Astrocyte (in vitro differentiated cells and primary cell): ENCODE results near the gene CDC37L1. TPM values are rescaled to one million over a fixed set of nuclear protein-coding genes. Genes with fewer than 3 reads are reported as not detected.

Experiments
- DNase-seq: peaks from one replicate; pipeline ENCODE4 v3.0.0-alpha.2; 2010; ENCODE audit warnings: low read depth
- FAIRE-seq: peaks from 2 replicates; lab custom pipeline; 2011; peaks lifted over from hg19 to GRCh38; lab: Jason Lieb, UNC
- H2AFZ ChIP-seq: 2 replicates; pipeline ENCODE4 v1.6.0; 2012; ENCODE audit warnings: low read depth, low read length, inconsistent platforms
- H3K27ac ChIP-seq: 2 replicates; pipeline ENCODE4 v1.5.1; 2011; ENCODE audit warnings: low read depth, low read length, inconsistent platforms
- H3K27me3 ChIP-seq: 2 replicates; pipeline ENCODE4 v1.6.0; 2011; ENCODE audit warnings: low read length, inconsistent platforms; ENCODE audit not compliant: insufficient read depth
- H3K36me3 ChIP-seq: 2 replicates; pipeline ENCODE4 v1.5.1; 2011; ENCODE audit warnings: low read length, inconsistent platforms; ENCODE audit not compliant: insufficient read depth
- H3K4me1 ChIP-seq: 2 replicates; pipeline ENCODE4 v1.5.1; 2011; ENCODE audit warnings: low read length, inconsistent platforms; ENCODE audit not compliant: insufficient read depth
- H3K4me2 ChIP-seq: 2 replicates; pipeline ENCODE4 v1.6.0; 2012; ENCODE audit warnings: low read length, inconsistent platforms
- H3K4me3 ChIP-seq: 2 replicates; pipeline ENCODE4 v1.5.1; 2011; ENCODE audit warnings: low read depth, mild to moderate bottlenecking, low read length, inconsistent platforms; ENCODE audit not compliant: insufficient read depth
- H3K79me2 ChIP-seq: 2 replicates; pipeline ENCODE4 v1.6.0; 2012; ENCODE audit warnings: mild to moderate bottlenecking, low read length, inconsistent platforms; ENCODE audit not compliant: insufficient read depth
- H3K9ac ChIP-seq: 2 replicates; pipeline ENCODE4 v1.6.0; 2012; ENCODE audit warnings: mild to moderate bottlenecking, low read length, inconsistent platforms
- H3K9me3 ChIP-seq: 2 replicates; pipeline ENCODE4 v1.5.1; 2012; ENCODE audit warnings: low read depth, mild to moderate bottlenecking, low read length, inconsistent platforms; ENCODE audit not compliant: insufficient read depth
- H4K20me1 ChIP-seq: 2 replicates; pipeline ENCODE4 v1.6.0; 2012; ENCODE audit warnings: low read length, inconsistent platforms; ENCODE audit not compliant: insufficient read depth
- H3K27ac Mint-ChIP-seq: one replicate; pipeline ENCODE4 v1.8.0; 2021; ENCODE audit warnings: mild to moderate bottlenecking, mixed read lengths; ENCODE audit not compliant: unreplicated experiment
- H3K27me3 Mint-ChIP-seq: one replicate; pipeline ENCODE4 v1.8.0; 2021; ENCODE audit warnings: low read depth, mixed read lengths; ENCODE audit not compliant: unreplicated experiment
- H3K36me3 Mint-ChIP-seq: one replicate; pipeline ENCODE4 v1.8.0; 2021; ENCODE audit warnings: low read depth, mixed read lengths; ENCODE audit not compliant: unreplicated experiment
- H3K4me1 Mint-ChIP-seq: one replicate; pipeline ENCODE4 v1.8.0; 2021; ENCODE audit warnings: low read depth, mixed read lengths; ENCODE audit not compliant: unreplicated experiment
- H3K4me3 Mint-ChIP-seq: one replicate; pipeline ENCODE4 v1.8.0; 2021; ENCODE audit warnings: mild to moderate bottlenecking, moderate library complexity, mixed read lengths; ENCODE audit not compliant: unreplicated experiment
- H3K9me3 Mint-ChIP-seq: one replicate; pipeline ENCODE4 v1.8.0; 2021; ENCODE audit warnings: mild to moderate bottlenecking, mixed read lengths; ENCODE audit not compliant: unreplicated experiment
- CTCF ChIP-seq: IDR thresholded peaks from 2 replicates; pipeline ENCODE4 v1.5.1; 2011; ENCODE audit warnings: low read depth, mild to moderate bottlenecking, inconsistent platforms, low read length, moderate library complexity; ENCODE audit not compliant: insufficient read depth
- EZH2 ChIP-seq: IDR thresholded peaks from 2 replicates; pipeline ENCODE4 v1.6.1; 2012; ENCODE audit warnings: mild to moderate bottlenecking, low read length, inconsistent platforms; ENCODE audit not compliant: insufficient read depth
- total RNA-seq: library from RNA; stranded (reverse); gene quantifications from 2 replicates; pipeline ENCODE4 v1.2.1, GENCODE V29; 2021

Gene CDC37L1
- total RNA-seq, 1 donor from 2014 or later = 16.1 TPM

- TF ChIP-seq EZH2 (no peak), CTCF (no peak)
- H3K4me2 ChIP-seq = peak overlapping the region; percentile 94
- no peak for FAIRE-seq
- H3K4me3 ChIP-seq = peak overlapping the region; percentile 77
- peak overlapping the region; percentile 87 for H3K4me3 Mint-ChIP-seq
- peak overlapping the region; percentile 53 for H3K27ac ChIP-seq
- peaks cover 47% of the 10 kb centered on the region for H3K79me2 ChIP-seq
- H3K27me3 Mint-ChIP-seq = no peaks in the 10 kb centered on the region
- peak overlapping the region; percentile 89 for H2AFZ ChIP-seq
- H3K9me3 Mint-ChIP-seq = peaks cover 2% of the 10 kb centered on the region
- H4K20me1 ChIP-seq = peaks cover 9% of the 10 kb centered on the region
- DNase-seq = no peak
- no peaks in the 10 kb centered on the region for H3K36me3 ChIP-seq
- H3K27ac Mint-ChIP-seq = peak overlapping the region; percentile 90
- no peaks in the 10 kb centered on the region for H3K4me1 ChIP-seq
- peaks cover 3% of the 10 kb centered on the region for H3K36me3 Mint-ChIP-seq
- peak overlapping the region; percentile 86 for H3K9ac ChIP-seq
- H3K9me3 ChIP-seq = no peaks in the 10 kb centered on the region
- H3K4me1 Mint-ChIP-seq = peaks cover 18% of the 10 kb centered on the region
- H3K27me3 ChIP-seq = no peaks in the 10 kb centered on the region
Observed at GRCh38 chr9:4739587-4740387, 60.4 kb downstream of the CDC37L1 start.

- peak overlapping the region; percentile 53 for H3K27ac ChIP-seq
- no peaks in the 10 kb centered on the region for H3K27me3 Mint-ChIP-seq
- peak overlapping the region; percentile 90 for H3K27ac Mint-ChIP-seq
- no peaks in the 10 kb centered on the region for H3K4me1 ChIP-seq
- H3K4me1 Mint-ChIP-seq = peaks cover 18% of the 10 kb centered on the region
- H3K36me3 Mint-ChIP-seq = peaks cover 3% of the 10 kb centered on the region
- no peaks in the 10 kb centered on the region for H3K9me3 ChIP-seq
- no peaks in the 10 kb centered on the region for H3K27me3 ChIP-seq
- TF ChIP-seq EZH2 (no peak), CTCF (no peak)
- H3K4me2 ChIP-seq = peak overlapping the region; percentile 94
- peak overlapping the region; percentile 77 for H3K4me3 ChIP-seq
- FAIRE-seq (no peak), DNase-seq (no peak)
- H3K36me3 ChIP-seq = no peaks in the 10 kb centered on the region
- peaks cover 8% of the 10 kb centered on the region for H4K20me1 ChIP-seq
- H2AFZ ChIP-seq = peak overlapping the region; percentile 89
- peak overlapping the region; percentile 87 for H3K4me3 Mint-ChIP-seq
- H3K9ac ChIP-seq = peak overlapping the region; percentile 86
- H3K79me2 ChIP-seq = peaks cover 45% of the 10 kb centered on the region
- H3K9me3 Mint-ChIP-seq = peaks cover 2% of the 10 kb centered on the region
Observed at GRCh38 chr9:4740388-4740637, 60.9 kb downstream of the CDC37L1 start.
